ENCODE data around the gene OCRL.

DNA sequence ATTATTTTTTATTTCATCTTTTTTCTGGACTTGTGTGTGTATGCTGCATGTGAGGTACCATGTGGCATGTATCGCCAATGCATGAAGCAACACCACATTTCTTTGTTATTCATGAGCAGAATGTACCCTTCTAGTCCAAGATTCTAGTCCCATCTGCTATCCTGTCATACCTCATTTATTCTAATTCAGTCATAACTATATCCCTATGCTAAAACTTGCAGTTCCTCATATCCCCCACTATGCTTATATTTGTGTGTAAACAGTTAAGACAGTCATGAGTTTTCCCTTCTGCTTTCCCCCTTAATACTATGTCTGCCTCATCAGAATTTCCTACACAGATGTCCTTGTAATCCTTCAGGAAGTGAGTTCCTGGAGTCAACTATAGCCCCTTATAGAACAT, 19.7 kb downstream of the OCRL start:
- no peak for TF ChIP-seq POLR2A (IDR thresholded peaks at IDR 0.05)
- TF ChIP-seq, protein P1, sequence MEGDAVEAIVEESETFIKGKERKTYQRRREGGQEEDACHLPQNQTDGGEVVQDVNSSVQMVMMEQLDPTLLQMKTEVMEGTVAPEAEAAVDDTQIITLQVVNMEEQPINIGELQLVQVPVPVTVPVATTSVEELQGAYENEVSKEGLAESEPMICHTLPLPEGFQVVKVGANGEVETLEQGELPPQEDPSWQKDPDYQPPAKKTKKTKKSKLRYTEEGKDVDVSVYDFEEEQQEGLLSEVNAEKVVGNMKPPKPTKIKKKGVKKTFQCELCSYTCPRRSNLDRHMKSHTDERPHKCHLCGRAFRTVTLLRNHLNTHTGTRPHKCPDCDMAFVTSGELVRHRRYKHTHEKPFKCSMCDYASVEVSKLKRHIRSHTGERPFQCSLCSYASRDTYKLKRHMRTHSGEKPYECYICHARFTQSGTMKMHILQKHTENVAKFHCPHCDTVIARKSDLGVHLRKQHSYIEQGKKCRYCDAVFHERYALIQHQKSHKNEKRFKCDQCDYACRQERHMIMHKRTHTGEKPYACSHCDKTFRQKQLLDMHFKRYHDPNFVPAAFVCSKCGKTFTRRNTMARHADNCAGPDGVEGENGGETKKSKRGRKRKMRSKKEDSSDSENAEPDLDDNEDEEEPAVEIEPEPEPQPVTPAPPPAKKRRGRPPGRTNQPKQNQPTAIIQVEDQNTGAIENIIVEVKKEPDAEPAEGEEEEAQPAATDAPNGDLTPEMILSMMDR (IDR thresholded peaks at IDR 0.05), result no peak

Data from thyroid gland (tissue), 4 donors.